Activated CD8-positive, alpha-beta memory T cell treated with anti-CD3 and anti-CD28 coated beads, Interleukin-2, amount 50 U/mL, for 4 hours (primary cell): ENCODE data around the gene HNRNPA1L2.
"Not testable (repeated sequence)": the region's sequence is repeated elsewhere in the genome, so short reads cannot be mapped to it uniquely, and the experiment has no call there.

ENCODE experiments used
- DNase-seq: peaks from one replicate; pipeline ENCODE4 v3.0.0-alpha.2; 2020

HNRNPA1L2 gene

DNA sequence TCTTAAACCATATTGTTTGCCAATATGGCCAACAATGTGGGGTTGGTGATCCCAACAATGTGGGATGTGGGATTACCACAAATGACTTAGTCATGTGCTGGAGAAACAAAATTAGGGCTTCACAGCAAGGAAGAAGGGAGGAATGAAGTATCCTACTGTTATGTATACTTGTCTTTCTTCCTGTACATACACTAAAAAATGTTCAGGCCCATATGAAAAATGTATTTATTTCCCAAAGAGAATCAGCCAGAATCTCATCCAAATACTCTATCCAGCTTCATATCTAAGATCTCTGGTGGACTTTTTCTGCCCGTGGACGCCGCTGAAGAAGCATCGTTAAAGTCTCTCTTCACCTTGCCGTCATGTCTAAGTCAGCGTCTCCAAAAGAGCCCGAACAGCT, at the start of gene HNRNPA1L2:
TSS of gene HNRNPA1L2 (plus strand) at position 301 of the 400 bp plus-strand sequence. CDS start at position 363, 62 bp downstream.
- no peak for DNase-seq

DNA sequence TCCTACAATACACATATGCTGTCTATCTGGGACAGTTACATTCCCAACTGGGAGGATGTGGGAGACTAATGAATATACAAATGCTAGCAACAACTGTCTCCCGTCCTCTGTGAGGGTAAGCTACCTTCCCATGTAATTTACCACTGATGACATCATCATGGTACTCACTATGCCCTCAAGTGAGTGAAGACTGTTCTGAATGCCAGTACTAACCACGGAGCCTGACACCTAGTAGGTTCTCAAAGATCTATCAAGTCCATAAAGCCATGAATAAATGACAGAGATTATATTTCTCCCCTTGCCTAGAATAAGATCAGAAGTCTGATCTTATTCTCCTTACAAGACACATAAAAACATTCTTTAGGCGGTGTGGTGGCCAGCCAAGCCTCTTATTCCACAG, 49.1 kb upstream of the HNRNPA1L2 start:
- DNase-seq, result not testable (repeated sequence)

DNA sequence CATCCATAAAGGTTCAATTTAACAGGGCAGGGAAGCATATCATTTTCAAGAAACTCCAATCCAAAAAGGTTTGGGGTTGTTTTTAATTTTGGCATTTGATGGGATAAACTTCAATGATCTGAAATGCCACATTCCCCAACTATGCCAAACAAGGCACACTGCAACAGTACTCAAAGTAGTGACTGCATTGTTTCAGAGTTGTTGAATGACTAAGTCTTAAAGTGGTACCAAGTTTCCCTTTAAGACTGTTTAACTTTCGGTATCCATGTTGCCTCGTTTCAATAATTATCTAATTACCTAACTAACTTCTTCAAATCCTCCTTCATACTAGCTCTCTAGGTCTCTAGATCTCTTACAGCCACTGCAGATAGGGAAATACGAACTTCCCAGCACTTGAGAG, 48.4 kb upstream of the HNRNPA1L2 start:
- DNase-seq, result not testable (repeated sequence)

DNA sequence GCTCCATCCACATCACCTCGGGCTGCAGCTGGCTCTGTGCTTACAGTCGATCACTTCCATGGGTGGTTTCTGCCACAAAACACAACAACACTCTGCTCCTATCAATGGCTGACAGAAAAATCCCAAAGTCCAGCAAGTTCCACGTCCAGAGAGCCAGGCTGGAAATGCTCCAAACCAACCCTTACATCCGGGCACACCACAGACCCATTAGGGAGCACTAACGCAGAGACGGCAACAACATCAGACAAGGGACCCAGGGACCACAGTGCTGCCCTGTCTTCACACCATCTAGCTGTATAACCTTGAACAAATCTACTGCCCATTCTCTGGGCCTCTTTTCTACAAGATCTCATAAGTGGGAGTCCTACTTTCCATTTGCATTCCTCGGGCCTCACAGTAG, 47.9 kb upstream of the HNRNPA1L2 start:
- not testable (repeated sequence) for DNase-seq

DNA sequence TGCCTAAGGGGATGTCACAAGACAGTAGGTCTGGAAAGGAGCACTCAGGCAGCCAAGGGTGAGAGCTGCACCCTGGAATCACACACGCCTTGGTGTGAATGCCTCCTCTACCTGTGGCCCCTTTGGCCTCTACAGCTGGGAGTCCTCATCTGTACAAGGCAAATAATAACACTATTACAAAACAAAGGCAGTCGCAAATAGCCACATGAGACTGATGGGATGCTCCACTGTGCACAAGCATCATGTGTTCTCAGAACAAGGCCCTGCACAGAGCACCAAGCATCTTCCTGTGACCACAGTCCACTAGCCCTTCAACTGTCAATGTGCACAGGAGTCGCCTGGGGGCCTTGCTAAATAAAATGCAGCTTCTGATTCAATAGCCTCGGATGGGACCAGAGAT, 44.6 kb upstream of the HNRNPA1L2 start:
- DNase-seq, result no peak

DNA sequence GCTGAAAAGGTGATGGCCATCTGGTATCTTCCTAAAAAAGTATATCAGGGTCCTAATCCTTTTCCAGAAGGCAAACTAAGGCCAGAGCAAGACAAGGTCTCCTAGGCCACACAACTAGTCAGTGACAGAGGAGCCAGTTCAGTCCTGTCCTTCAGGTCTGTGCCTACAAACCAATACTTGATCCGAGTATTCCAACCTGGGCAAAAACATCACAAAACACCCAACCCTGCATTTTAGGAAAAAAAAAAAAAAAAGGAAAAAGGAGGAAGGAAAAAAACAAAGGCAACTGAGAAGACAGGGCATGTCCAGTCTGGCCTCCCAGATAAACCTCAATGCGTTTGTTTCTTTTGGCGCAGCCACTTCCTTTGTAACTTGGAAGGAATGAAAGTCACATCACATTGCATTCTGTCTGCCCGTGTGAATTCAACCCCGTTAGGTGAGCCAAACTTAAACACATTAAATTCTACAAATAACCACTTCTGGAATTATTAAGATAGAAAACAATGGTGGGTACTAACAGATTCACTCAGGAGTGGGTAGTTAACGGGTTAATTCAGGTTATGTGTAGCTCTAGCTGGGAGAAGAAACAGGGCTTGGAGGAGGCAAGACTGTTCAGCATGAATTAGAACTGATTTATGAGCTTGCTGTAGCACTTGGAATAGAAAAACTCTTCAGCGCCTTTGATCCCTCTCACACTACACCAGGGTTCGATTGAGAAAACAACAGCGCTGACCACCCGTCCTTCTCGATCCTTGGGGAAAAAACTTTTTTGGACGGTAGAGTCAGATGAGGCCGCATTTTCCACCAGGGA, 43.0 kb upstream of the HNRNPA1L2 start:
- DNase-seq, result no peak

DNA sequence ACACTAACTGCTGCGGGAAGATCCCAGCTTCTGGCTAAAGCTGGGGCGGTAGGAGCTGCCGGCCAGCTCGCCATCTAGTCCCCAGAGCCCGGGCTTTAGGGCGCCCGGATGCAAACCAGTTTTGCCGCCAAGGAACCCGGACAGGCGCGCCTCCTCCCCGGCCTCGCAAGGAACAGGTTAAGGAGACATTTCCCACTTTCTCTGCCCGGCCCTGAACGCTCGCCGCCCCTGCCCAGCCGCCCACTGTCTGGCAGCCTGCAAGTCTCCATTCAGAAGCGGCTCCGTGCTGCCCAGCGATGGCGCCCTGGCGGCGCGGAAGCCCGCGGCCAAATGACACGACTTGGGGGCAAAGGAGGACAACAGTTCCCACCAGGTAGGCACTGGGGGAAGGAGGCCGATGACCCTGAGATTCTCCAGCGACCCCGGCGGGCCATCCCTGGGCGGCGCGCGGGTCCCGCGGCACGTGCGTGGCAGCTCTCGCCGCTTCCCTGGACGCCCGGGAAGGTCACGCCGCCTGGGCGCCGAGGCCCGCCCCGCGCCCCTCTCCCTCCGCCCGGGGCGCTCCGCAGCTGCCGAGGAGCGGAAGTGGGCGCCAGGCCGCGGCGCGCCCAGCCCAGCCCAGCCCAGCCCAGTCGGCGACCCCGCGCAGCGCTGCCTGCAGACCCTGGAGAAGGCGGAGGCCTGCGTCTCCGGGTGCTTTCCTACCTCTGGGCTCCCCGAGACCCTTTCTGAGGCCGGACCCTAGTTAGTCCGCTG, 42.2 kb upstream of the HNRNPA1L2 start:
- no peak for DNase-seq

DNA sequence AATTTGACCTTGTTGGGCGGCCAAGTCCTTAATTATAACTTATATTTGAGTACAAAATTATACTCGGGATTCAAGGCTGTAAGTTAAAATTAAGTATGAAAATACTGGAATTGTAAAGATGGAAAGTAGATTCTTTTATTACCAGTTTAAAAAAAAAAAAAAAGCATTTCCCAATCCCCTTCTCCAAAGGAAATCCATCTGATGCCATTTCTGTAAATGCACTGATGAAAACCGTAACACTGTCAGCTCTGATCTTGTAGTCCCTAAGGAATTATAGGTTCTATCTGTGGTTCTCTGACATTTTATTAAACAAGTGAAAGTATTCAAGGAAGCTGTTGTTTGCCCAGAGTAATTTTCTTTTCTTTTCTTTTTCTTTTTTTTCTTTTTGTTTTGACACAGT, 41.6 kb upstream of the HNRNPA1L2 start:
- no peak for DNase-seq

DNA sequence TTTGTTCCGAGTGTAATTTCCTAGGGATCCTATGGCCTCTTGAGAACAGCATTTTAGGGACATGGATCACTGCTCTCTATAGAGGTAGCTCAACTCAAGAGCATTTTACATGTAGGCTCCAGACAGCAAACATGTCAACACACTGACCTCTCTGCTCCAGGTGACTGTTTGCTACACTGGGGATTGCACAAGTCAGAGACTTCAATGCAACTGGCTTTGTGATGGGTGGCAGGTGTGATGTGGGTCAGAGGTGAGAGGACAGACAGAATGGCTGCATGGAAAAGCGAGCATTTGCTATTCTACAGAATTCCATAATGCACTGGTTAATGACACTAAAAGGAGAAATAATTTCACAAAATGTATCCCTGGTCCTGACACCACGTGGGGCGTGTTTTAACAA, 38.9 kb upstream of the HNRNPA1L2 start:
- DNase-seq, result not testable (repeated sequence)

DNA sequence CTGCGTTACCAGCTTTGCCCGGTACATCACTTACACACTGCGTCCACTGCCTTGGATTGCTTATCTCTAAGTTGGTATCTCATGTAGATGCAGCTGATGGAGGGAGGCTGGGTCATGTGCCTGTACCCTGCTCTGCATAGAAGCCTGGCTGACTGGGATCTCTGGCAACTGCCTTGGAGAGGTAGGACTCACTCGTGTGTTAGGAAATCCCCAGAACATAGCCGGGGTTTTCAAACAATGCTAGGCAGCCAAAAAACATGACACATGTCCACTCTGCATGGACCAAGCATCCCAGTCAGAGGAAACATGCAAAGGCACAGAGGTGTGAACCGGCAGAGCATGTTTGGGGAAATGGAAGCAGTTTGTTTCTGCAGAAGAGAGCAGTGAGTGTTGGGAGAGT, 36.1 kb upstream of the HNRNPA1L2 start:
- not testable (repeated sequence) for DNase-seq

DNA sequence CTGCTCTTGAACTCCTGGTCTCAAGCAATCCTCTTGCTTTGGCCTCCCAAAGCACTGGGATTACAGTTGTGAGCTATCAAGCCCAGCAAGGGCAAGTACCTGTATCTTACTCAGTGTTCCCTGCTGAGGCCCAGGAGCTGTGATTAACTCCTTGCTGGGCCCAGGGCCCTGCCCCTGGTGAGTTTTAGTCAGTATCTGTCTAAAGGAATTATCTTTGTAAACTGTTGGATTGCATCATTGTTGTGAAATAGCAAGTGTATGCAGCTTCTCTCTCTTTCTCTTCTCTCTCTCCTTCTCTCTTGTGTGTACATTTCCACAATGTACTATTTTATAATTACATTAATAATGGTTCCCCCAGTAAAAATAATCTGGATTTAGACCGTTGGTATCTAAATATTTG, 35.4 kb upstream of the HNRNPA1L2 start:
- DNase-seq, result not testable (repeated sequence)

DNA sequence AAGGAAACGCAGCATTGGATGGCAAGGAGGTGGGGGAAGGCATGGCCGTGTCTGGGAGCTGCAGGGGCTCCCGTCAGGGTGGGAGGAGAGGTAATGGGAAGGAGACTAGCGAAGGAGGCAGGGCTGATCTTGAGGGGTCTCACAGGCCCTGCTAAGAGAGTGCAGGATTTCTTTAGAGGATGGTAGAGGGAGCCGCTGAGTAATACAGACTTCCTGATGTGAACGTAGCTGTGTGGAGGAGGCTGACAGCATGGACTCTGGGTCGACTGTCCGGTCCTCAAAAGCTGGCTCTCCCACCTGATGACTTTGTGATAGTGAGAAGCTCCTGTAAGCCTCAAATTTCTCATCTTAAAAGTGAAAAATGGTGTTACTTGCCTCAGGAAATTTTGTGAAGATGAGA, 34.0 kb upstream of the HNRNPA1L2 start:
- DNase-seq, result not testable (repeated sequence)

DNA sequence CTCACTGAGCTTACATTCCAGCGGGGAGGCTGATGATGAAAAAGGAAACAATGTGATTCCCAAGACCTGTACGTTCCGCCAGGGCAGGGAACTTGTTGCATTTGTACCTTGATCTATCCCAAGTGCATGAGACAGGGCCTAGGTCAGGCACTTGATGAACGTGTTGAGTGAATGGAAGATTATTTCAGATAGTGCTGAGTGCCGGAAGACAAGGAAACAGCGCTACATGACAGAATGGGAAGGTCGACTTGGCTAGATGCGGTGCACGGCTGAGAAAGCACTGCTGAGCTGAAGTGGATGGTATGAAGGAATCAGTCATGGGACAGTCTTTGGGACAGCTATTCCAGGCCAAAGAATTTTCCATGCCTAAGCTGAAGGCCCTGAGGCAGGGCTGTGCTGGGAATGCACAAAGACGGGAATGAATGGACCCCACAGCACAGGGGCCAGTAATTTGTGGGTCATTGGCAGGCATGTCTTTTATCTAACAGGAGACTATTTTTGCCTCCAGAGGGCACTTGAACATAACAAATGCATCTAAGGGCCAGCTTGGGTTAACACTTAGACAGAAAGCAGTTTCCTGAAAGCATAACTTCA, 33.1 kb upstream of the HNRNPA1L2 start:
- DNase-seq, result not testable (repeated sequence)

DNA sequence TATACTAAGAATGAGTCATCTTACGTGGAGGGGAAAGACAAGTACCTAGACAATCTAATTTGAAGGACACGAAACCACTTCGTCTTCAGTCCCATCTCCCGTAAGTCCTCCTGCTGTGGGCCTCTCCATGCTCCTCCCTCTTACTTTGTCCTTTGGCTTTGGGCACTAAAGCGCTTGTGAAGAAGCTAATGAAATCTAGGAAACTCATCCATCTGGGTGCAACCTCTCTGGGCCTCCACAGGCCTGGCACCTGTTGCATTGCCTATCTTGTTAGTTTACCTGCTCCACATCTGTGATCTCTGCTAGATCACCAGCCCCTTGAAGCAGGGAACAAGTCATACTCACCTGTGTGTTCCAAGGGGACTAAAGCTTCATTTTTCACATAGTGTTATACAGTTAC, 32.1 kb upstream of the HNRNPA1L2 start:
- DNase-seq, result not testable (repeated sequence)

DNA sequence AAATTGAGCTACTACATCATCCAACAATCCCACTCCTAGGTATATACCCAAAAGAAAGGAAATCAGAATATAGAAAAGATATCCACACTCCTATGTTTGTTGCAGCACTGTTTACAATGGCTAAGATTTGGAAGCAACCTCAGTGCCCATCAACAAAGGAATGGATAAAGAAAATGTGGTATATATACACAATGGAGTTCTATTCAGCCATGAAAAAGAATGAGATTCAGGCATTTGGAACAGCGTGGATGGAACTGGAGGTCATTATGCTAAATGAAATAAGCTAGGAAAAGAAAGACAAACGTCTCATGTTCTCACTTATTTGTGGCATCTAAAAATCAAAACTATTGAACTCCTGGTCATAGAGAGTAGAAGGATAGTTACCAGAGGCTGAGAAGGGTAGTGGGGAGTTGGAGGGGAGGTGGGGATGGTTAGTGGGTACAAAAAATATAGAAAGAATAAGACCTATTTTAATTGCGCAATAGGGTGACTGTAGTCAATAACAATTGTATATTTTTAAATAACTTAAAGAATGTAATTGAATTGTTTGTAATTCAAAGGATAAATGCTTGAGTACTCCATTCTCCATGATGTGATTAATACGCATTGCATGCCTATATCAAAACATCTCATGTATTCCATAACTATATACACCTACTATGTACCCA, 27.0 kb upstream of the HNRNPA1L2 start:
- no peak for DNase-seq

DNA sequence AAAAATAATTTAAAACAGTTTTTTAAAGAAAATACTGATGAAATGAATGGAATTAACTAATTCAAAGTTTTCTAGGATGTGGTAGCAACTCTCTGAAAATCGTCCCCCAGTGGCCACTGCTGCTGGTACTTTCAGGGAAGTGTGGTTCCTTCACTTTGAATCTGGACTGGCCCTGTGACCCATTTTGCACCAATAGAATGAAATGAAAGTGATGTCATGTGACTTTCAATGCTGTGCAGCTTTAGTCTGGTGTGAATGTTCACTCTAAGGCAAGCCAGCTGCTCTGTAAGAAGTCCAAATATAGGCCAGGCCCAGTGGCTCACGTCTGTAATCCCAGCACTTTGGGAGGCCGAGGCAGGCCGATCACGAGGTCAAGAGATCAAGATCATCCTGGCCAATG, 26.4 kb upstream of the HNRNPA1L2 start:
- no peak for DNase-seq

DNA sequence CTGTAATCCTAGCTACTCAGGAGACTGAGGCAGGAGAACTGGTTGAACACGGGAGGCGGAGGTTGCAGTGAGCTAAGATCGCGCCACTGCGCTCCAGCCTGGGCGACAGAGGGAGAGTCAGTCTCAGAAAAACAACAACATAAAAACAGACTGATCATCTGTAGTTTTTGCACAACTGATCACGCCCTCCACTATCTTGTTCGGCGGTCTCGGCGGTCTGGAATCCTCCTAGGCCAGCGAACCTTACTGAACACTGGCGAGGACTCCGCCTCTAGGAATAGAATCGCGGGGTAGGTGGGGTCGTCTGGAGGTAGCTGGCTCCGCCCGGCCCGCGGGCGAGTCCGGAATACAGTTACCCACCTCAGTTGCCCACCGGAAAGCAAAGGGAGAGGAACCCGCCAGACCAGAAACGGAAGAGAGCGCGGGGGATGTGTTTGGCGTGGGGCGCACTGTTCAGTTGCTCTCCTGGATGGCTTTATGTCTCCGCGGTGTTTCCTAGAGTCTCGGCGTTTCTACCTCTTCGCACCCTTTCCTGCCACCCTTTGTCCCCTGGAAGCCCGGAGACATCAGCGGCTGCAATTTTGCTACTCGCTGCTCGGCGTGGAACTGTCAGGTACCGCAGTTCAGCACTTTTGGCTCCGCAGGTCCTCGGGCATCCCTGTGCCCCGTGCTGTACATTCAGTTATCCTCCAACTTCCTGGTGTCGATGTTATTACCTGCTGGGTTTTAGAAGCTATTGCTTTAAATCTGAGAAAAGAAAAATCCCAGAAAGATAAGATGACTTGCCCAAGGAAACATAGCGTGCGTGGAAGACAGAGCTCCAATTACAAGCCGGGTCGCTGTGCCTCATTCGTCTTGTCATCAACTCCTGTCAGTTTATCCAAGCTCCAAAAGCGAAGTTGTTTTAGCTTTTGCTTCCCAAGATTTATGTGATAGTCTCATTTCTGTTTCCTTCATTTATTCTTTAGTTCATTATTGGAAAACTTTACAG, 24.9 kb upstream of the HNRNPA1L2 start:
- DNase-seq, result peak; percentile 80

DNA sequence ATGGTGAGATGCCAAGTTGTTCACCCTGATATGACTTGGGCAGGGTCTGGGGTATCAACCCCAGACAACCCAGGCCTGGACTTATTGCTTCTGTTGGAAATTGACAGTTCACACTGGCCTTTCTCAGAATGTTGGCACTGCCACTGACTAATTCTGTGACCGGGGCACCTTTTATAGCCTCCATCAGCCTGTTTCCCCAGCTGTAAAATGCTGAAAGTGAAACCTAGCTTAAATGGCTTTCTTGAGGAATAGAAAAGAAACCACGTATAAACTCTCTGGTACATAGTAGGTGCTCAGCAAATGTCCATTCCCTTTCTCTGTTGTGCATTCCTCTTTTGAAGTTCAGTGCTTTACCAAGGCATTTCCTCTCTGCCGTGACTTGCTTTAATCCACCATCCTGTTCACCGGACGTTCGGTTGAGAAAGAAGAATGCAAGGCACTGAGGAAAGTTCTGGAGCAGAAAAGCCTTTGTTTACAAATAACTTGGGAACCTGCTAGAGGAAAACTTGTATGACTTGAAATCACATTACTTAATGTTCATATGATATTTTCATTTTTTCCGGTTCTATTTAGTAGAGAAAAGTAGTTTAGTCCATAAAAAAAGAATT, 11.0 kb upstream of the HNRNPA1L2 start:
- not testable (repeated sequence) for DNase-seq

DNA sequence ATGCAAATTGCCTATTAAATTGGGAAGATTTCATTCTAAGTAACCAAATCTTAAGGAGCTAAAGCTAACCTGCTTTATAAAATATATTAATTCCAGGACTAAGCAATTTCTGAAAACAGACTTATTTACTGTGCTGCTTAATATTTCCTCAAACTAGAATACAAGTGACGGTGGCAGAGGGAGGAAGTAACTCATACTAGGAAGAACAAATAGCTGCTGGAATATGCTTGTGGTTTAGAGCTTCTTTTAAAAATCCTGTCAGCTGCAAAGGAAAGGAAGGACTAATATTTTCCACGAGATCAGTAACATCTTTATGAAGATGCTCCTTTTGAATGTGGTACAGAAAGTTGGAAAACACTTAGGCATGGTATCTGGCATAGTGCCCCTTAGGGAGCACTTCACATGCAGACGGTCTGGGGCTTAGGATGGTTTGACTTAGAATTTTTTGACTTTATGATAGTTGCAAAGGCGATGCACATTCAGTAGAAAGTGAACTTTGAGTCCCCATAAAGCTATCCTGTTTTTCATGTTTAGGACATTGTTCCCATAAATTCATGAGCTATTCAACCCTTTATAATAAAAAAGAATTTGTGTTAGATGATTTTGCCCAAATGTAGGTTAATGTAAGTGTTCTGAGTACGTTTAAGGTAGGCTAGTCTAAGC, 3.4 kb upstream of the HNRNPA1L2 start:
- DNase-seq, result no peak

DNA sequence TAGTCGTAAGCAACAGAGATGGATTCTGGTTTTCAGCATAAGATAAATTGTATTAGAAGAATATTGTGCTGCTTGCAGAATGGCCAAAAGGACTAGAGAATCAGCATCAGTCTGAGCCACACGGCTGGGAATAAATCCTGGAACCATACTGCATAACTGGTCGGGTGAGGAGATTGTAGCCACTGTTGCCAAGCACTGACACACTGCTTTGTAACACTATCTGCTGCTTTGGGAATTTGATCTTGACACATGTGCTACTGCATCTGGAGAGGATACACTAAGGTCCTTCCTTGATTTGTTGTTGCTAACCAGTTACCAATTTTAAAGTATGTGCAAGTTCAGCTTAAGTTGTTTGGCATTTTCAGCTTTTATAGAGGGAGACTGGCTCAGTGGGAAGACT, 1.9 kb downstream of the HNRNPA1L2 start:
- DNase-seq, result no peak

DNA sequence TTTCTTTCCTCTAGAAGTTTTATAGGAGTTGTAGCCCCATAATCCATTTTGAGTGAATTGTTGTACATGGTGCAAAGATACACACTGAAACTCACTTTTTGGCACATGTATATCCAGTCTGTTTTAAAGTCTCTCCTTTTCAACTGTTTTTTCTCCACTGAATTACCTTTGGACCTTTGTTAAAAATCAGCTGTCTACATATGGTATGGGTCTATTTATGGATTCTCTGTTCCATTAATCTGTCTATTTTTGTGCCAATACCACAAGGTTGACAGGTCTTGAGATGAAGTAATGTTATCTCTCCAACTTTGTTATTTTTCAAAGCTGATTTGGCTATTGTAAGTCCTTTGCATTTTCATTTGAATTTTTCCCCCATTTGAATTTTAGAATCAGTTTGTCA, 4.7 kb downstream of the HNRNPA1L2 start:
- no peak for DNase-seq
